ENCODE results near the gene AFAP1L1.

GRCh38 chr5:149362541-149362940 lies 90.9 kb downstream of the AFAP1L1 start:
- TF ChIP-seq, protein P1, sequence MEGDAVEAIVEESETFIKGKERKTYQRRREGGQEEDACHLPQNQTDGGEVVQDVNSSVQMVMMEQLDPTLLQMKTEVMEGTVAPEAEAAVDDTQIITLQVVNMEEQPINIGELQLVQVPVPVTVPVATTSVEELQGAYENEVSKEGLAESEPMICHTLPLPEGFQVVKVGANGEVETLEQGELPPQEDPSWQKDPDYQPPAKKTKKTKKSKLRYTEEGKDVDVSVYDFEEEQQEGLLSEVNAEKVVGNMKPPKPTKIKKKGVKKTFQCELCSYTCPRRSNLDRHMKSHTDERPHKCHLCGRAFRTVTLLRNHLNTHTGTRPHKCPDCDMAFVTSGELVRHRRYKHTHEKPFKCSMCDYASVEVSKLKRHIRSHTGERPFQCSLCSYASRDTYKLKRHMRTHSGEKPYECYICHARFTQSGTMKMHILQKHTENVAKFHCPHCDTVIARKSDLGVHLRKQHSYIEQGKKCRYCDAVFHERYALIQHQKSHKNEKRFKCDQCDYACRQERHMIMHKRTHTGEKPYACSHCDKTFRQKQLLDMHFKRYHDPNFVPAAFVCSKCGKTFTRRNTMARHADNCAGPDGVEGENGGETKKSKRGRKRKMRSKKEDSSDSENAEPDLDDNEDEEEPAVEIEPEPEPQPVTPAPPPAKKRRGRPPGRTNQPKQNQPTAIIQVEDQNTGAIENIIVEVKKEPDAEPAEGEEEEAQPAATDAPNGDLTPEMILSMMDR (IDR thresholded peaks at IDR 0.05), result no peak
- TF ChIP-seq POLR2A (IDR thresholded peaks at IDR 0.05), result no peak
